HEK293 (cell line): ENCODE results near the gene WNT7A.

Experiments used
- CTCF ChIA-PET: fragments of 350-600 bp; formaldehyde crosslinking; extraction: SDS; loops from one replicate; lab custom pipeline; 2021; ENCODE audit warnings: antibody characterized with exemption; lab: Yijun Ruan, JAX
- POLR2A ChIA-PET: fragments of 300-600 bp; formaldehyde crosslinking; extraction: SDS; loops from one replicate; lab custom pipeline; 2020; ENCODE audit warnings: antibody characterized with exemption, inconsistent platforms; lab: Yijun Ruan, JAX
- H3K27ac ChIP-seq: fragments of 200-500 bp; sonication (Bioruptor generic); 2 replicates; pipeline ENCODE4 v1.5.1; 2014; ENCODE audit warnings: low read depth, low read length, control low read depth, inconsistent platforms; ENCODE audit errors: extremely low read depth
- H3K36me3 ChIP-seq, 2 experiments: fragments of 200-500 bp in 1 of 2; sonication (Bioruptor generic) in 1 of 2; 1 replicate in 1 of 2; 2 replicates in 1 of 2; pipeline ENCODE4 v1.5.1; 2014 to 2017; ENCODE audit warnings: inconsistent platforms in 2 of 2, low read length in 2 of 2; ENCODE audit not compliant: control insufficient read depth in 2 of 2, insufficient read depth in 1 of 2
- H3K4me1 ChIP-seq: fragments of 200-500 bp; sonication (Bioruptor generic); 2 replicates; pipeline ENCODE4 v1.5.1; 2014; ENCODE audit warnings: mild to moderate bottlenecking, low read length, inconsistent platforms; ENCODE audit not compliant: control insufficient read depth, insufficient read depth
- H3K4me3 ChIP-seq: 2 replicates; pipeline ENCODE4 v1.5.1; 2011; ENCODE audit warnings: low read depth, mild to moderate bottlenecking, control low read depth, low read length, moderate library complexity
- H3K9me3 ChIP-seq: fragments of 200-500 bp; sonication (Bioruptor generic); 2 replicates; pipeline ENCODE4 v1.5.1; 2014; ENCODE audit warnings: low read depth, low read length, inconsistent platforms; ENCODE audit not compliant: control insufficient read depth, insufficient read depth
- KLF17 ChIP-seq: fragments of 450-650 bp; formaldehyde crosslinking; IDR thresholded peaks from 2 replicates; pipeline ENCODE4 v1.5.1; 2016; ENCODE audit warnings: missing biosample characterization, missing genetic modification characterization
- KLF8 ChIP-seq: fragments of 450-650 bp; formaldehyde crosslinking; IDR thresholded peaks from 2 replicates; pipeline ENCODE4 v1.5.1; 2016; ENCODE audit warnings: missing biosample characterization, missing genetic modification characterization
- SP7 ChIP-seq: fragments of 450-650 bp; formaldehyde crosslinking; IDR thresholded peaks from 2 replicates; pipeline ENCODE4 v1.5.1; 2016; ENCODE audit warnings: missing biosample characterization, missing genetic modification characterization
- YY1 ChIP-seq: fragments of 450-650 bp; formaldehyde crosslinking; IDR thresholded peaks from 2 replicates; pipeline ENCODE4 v1.5.1; 2018; ENCODE audit warnings: missing biosample characterization, missing genetic modification characterization
- ZBTB26 ChIP-seq: fragments of 450-650 bp; formaldehyde crosslinking; optimal IDR thresholded peaks from 2 replicates; pipeline ENCODE3; 2016; ENCODE audit warnings: missing biosample characterization, mild to moderate bottlenecking, missing genetic modification characterization
- ZFP37 ChIP-seq: fragments of 450-650 bp; formaldehyde crosslinking; IDR thresholded peaks from 2 replicates; pipeline ENCODE4 v1.5.1; 2016; ENCODE audit warnings: missing biosample characterization, missing genetic modification characterization
- ZFP41 ChIP-seq: fragments of 450-650 bp; formaldehyde crosslinking; IDR thresholded peaks from 2 replicates; pipeline ENCODE4 v1.5.1; 2016; ENCODE audit warnings: missing biosample characterization, missing genetic modification characterization, borderline replicate concordance
- ZNF169 ChIP-seq: fragments of 450-650 bp; formaldehyde crosslinking; IDR thresholded peaks from 2 replicates; pipeline ENCODE4 v1.5.1; 2016; ENCODE audit warnings: missing biosample characterization, missing genetic modification characterization
- ZNF202 ChIP-seq: fragments of 450-650 bp; formaldehyde crosslinking; IDR thresholded peaks from 2 replicates; pipeline ENCODE4 v1.5.1; 2016; ENCODE audit warnings: missing biosample characterization, missing genetic modification characterization, borderline replicate concordance
- ZNF350 ChIP-seq: fragments of 450-650 bp; formaldehyde crosslinking; IDR thresholded peaks from 2 replicates; pipeline ENCODE4 v1.5.0; 2017; ENCODE audit warnings: missing biosample characterization, mild to moderate bottlenecking, missing genetic modification characterization
- ZNF366 ChIP-seq: fragments of 450-650 bp; formaldehyde crosslinking; conservative IDR thresholded peaks from 2 replicates; pipeline ENCODE4 v1.5.1; 2016; ENCODE audit warnings: missing biosample characterization, missing genetic modification characterization
- ZNF629 ChIP-seq: fragments of 450-650 bp; formaldehyde crosslinking; IDR thresholded peaks from 2 replicates; pipeline ENCODE4 v1.5.1; 2017; ENCODE audit warnings: missing biosample characterization, missing genetic modification characterization
- ZNF707 ChIP-seq: fragments of 450-650 bp; formaldehyde crosslinking; IDR thresholded peaks from 2 replicates; pipeline ENCODE4 v1.5.1; 2016; ENCODE audit warnings: missing biosample characterization, missing genetic modification characterization
- ZNF76 ChIP-seq: fragments of 450-650 bp; formaldehyde crosslinking; IDR thresholded peaks from 2 replicates; pipeline ENCODE4; 2016; ENCODE audit warnings: low read depth, missing biosample characterization, missing genetic modification characterization, borderline replicate concordance
- TF ChIP-seq, protein P1 (sequence below): fragments of 450-650 bp; formaldehyde crosslinking; IDR thresholded peaks from 2 replicates; pipeline ENCODE4 v1.5.1; 2016; ENCODE audit warnings: missing biosample characterization, missing genetic modification characterization
- TF ChIP-seq, protein P2 (sequence below): fragments of 450-650 bp; formaldehyde crosslinking; IDR thresholded peaks from 2 replicates; pipeline ENCODE4 v1.5.1; 2016; ENCODE audit warnings: missing biosample characterization, missing genetic modification characterization, borderline replicate concordance
- TF ChIP-seq, protein P3 (sequence below): fragments of 450-650 bp; formaldehyde crosslinking; IDR thresholded peaks from 2 replicates; pipeline ENCODE4 v1.5.1; 2016; ENCODE audit warnings: missing biosample characterization, missing genetic modification characterization
- TF ChIP-seq, protein P4 (sequence below): fragments of 450-650 bp; formaldehyde crosslinking; IDR thresholded peaks from 2 replicates; pipeline ENCODE4 v1.5.1; 2016; ENCODE audit warnings: missing biosample characterization, missing genetic modification characterization

The WNT7A gene

DNA sequence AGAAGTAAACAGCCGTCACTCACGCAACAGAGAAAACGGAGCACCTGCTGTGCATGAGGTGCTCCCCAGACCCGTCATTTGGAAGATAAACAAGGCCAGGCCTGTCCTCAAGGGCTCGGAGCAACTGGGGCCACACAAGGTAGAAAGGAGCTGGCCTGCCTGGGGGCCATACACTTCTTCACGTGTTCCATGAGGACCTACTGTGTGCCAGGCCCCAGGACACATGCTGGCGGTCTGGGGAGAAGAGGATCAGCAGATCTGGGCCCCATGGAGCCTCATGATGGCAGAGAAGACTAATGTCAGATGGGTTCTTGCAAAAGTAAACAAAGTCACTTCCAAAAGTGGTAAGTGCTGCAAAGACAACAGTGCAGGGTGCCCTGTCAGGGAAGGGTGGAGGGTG lies 14.3 kb downstream of the WNT7A start:
- Histone ChIP-seq H3K4me1 (no peaks in the 10 kb centered on the region), H3K9me3 (no peaks in the 10 kb centered on the region), H3K27ac (no peak overlapping the region), H3K4me3 (no peak overlapping the region), H3K36me3 (no peaks in the 10 kb centered on the region)
- no peak for TF ChIP-seq ZNF366 (tag by site-specific recombination)
- TF ChIP-seq ZNF629 (tag by site-specific recombination) = no peak
- no peak for TF ChIP-seq ZNF169 (tag by site-specific recombination)
- no peak for TF ChIP-seq SP7 (tag by site-specific recombination)
- no peak for TF ChIP-seq ZNF76 (tag by site-specific recombination)
- TF ChIP-seq, protein P1, sequence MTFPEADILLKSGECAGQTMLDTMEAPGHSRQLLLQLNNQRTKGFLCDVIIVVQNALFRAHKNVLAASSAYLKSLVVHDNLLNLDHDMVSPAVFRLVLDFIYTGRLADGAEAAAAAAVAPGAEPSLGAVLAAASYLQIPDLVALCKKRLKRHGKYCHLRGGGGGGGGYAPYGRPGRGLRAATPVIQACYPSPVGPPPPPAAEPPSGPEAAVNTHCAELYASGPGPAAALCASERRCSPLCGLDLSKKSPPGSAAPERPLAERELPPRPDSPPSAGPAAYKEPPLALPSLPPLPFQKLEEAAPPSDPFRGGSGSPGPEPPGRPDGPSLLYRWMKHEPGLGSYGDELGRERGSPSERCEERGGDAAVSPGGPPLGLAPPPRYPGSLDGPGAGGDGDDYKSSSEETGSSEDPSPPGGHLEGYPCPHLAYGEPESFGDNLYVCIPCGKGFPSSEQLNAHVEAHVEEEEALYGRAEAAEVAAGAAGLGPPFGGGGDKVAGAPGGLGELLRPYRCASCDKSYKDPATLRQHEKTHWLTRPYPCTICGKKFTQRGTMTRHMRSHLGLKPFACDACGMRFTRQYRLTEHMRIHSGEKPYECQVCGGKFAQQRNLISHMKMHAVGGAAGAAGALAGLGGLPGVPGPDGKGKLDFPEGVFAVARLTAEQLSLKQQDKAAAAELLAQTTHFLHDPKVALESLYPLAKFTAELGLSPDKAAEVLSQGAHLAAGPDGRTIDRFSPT = no peak
- no peak for TF ChIP-seq ZFP37 (tag by site-specific recombination)
- no peak for TF ChIP-seq ZNF350 (tag by site-specific recombination)
- TF ChIP-seq, protein P2, sequence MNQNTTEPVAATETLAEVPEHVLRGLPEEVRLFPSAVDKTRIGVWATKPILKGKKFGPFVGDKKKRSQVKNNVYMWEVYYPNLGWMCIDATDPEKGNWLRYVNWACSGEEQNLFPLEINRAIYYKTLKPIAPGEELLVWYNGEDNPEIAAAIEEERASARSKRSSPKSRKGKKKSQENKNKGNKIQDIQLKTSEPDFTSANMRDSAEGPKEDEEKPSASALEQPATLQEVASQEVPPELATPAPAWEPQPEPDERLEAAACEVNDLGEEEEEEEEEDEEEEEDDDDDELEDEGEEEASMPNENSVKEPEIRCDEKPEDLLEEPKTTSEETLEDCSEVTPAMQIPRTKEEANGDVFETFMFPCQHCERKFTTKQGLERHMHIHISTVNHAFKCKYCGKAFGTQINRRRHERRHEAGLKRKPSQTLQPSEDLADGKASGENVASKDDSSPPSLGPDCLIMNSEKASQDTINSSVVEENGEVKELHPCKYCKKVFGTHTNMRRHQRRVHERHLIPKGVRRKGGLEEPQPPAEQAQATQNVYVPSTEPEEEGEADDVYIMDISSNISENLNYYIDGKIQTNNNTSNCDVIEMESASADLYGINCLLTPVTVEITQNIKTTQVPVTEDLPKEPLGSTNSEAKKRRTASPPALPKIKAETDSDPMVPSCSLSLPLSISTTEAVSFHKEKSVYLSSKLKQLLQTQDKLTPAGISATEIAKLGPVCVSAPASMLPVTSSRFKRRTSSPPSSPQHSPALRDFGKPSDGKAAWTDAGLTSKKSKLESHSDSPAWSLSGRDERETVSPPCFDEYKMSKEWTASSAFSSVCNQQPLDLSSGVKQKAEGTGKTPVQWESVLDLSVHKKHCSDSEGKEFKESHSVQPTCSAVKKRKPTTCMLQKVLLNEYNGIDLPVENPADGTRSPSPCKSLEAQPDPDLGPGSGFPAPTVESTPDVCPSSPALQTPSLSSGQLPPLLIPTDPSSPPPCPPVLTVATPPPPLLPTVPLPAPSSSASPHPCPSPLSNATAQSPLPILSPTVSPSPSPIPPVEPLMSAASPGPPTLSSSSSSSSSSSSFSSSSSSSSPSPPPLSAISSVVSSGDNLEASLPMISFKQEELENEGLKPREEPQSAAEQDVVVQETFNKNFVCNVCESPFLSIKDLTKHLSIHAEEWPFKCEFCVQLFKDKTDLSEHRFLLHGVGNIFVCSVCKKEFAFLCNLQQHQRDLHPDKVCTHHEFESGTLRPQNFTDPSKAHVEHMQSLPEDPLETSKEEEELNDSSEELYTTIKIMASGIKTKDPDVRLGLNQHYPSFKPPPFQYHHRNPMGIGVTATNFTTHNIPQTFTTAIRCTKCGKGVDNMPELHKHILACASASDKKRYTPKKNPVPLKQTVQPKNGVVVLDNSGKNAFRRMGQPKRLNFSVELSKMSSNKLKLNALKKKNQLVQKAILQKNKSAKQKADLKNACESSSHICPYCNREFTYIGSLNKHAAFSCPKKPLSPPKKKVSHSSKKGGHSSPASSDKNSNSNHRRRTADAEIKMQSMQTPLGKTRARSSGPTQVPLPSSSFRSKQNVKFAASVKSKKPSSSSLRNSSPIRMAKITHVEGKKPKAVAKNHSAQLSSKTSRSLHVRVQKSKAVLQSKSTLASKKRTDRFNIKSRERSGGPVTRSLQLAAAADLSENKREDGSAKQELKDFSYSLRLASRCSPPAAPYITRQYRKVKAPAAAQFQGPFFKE (tag by site-specific recombination) = no peak
- no peak for TF ChIP-seq ZBTB26 (tag by site-specific recombination)
- TF ChIP-seq, protein P3, sequence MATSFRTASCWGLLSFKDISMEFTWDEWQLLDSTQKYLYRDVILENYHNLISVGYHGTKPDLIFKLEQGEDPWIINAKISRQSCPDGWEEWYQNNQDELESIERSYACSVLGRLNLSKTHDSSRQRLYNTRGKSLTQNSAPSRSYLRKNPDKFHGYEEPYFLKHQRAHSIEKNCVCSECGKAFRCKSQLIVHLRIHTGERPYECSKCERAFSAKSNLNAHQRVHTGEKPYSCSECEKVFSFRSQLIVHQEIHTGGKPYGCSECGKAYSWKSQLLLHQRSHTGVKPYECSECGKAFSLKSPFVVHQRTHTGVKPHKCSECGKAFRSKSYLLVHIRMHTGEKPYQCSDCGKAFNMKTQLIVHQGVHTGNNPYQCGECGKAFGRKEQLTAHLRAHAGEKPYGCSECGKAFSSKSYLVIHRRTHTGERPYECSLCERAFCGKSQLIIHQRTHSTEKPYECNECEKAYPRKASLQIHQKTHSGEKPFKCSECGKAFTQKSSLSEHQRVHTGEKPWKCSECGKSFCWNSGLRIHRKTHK (tag by site-specific recombination) = no peak
- no peak for TF ChIP-seq YY1 (tag by site-specific recombination)
- TF ChIP-seq KLF8 = no peak
- TF ChIP-seq, protein P4, sequence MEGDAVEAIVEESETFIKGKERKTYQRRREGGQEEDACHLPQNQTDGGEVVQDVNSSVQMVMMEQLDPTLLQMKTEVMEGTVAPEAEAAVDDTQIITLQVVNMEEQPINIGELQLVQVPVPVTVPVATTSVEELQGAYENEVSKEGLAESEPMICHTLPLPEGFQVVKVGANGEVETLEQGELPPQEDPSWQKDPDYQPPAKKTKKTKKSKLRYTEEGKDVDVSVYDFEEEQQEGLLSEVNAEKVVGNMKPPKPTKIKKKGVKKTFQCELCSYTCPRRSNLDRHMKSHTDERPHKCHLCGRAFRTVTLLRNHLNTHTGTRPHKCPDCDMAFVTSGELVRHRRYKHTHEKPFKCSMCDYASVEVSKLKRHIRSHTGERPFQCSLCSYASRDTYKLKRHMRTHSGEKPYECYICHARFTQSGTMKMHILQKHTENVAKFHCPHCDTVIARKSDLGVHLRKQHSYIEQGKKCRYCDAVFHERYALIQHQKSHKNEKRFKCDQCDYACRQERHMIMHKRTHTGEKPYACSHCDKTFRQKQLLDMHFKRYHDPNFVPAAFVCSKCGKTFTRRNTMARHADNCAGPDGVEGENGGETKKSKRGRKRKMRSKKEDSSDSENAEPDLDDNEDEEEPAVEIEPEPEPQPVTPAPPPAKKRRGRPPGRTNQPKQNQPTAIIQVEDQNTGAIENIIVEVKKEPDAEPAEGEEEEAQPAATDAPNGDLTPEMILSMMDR (tag by site-specific recombination) = no peak
- no peak for TF ChIP-seq ZNF707 (tag by site-specific recombination)
- TF ChIP-seq ZFP41 = no peak
- TF ChIP-seq KLF17 (tag by site-specific recombination) = no peak
- TF ChIP-seq ZNF202 = no peak
- ChIA-PET POLR2A (no interaction called here), CTCF (interaction anchor here (0.7 to 2.3 kb wide), 4 partner anchors 14 to 208 kb away, joined by 3 to 11 read pairs (median 6); partner anchors contain the start of gene WNT7A)
